ENCODE data around the gene PNN.
"Not testable (repeated sequence)": the region's sequence is repeated elsewhere in the genome, so short reads cannot be mapped to it uniquely, and the experiment has no call there.

PNN gene

DNA sequence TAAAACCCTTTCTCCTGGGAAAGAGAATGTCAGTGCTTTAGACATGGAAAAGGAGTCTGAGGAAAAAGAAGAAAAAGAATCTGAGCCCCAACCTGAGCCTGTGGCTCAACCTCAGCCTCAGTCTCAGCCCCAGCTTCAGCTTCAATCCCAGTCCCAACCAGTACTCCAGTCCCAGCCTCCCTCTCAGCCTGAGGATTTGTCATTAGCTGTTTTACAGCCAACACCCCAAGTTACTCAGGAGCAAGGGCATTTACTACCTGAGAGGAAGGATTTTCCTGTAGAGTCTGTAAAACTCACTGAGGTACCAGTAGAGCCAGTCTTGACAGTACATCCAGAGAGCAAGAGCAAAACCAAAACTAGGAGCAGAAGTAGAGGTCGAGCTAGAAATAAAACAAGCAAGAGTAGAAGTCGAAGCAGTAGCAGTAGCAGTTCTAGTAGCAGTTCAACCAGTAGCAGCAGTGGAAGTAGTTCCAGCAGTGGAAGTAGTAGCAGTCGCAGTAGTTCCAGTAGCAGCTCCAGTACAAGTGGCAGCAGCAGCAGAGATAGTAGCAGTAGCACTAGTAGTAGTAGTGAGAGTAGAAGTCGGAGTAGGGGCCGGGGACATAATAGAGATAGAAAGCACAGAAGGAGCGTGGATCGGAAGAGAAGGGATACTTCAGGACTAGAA, 6.1 kb downstream of the PNN start:
- no peak for DNase-seq

DNA sequence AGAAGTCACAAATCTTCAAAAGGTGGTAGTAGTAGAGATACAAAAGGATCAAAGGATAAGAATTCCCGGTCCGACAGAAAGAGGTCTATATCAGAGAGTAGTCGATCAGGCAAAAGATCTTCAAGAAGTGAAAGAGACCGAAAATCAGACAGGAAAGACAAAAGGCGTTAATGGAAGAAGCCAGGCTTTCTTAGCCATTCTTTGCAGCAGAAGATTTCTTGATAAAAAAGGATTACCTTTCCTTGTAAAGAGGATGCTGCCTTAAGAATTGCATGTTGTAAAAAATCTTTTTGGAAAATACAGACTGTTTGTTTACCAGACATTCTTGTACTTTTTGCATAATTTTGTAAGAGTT, 6.6 kb downstream of the PNN start:
- no peak for DNase-seq

DNA sequence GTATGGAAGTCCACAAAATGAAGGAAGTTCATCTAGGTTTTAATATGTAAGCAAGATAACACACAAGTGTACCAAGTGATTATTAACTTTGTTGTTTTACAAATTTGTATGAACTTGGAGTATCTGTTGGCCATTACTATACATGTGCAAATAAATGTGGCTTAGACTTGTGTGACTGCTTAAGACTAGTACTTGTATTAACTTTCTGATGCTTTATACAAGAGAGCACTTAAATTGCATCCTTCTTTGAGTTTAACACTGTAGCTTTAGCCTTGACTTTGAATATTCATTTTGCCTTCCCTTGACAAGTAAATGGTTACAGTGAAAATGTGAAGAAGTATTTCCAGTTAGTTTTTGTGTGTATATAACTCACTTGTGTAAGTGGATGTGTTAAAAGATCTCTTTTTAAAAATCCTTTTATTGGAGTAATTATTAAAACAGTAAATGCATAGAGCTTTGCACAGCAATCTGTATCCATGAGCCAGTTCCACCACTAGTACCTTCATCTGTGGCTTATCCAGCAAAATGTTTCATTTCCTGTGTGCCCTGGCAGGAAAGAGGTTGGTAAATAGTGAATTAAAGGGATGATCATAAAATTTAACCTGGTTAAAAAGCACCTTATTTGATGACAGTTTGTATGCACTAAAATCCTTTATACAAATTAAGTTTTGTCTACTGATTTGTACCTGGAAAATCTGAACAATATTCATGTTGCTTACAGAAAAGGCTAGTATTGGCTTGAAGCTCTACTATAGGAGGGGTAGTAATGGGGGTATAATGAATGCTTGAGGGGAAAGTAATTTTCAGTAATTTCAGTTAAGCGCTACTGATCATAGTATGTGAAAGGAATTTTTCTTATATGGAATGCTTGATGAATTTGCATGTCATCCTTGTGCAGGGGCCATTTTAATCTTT, 8.0 kb downstream of the PNN start:
- no peak for DNase-seq

DNA sequence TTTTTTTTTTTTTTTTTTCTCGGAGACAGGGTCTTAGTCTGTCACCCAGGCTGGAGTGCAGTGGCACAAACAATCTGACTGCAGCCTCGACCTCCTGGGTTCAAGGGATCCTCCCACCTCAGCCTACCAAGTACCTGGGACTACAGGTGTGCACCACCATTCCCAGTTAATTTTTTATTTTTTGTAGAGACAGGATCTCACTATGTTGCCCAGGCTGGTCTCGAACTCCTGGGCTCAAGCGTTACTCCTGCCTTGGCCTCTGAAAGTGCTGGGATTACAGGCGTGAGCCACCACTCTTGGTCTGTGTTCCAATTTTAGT, 8.6 kb downstream of the PNN start:
- not testable (repeated sequence) for DNase-seq

DNA sequence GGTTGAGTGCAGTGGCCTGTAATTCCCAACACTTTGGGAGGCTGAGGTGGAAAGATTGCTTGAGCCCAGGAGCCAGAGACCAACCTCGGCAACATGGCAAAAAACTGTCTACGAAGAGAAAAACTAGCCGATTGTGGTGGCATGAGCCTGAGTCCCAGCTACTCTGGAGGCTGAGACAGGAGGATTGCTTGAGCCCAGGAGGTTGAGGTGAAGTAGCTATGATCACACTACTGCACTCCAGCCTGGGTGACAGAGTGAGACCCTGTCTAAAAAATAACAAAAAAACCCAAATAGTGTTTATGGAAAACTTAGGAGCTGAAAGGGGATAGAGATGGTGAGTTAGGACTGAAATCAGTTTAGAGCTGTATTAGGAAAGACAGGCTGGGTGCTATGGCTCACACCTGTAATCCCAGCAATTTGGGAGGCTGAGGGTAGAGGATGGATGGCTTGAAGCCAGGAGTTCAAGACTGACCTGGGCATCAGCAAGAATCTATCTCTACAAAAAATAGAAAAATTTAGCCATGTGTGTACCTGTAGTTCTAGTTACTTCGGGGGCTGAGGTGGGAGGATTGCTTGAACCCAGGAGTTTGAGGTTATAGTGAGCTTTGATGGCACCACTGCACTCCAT, 9.7 kb downstream of the PNN start:
- DNase-seq: no peak

DNA sequence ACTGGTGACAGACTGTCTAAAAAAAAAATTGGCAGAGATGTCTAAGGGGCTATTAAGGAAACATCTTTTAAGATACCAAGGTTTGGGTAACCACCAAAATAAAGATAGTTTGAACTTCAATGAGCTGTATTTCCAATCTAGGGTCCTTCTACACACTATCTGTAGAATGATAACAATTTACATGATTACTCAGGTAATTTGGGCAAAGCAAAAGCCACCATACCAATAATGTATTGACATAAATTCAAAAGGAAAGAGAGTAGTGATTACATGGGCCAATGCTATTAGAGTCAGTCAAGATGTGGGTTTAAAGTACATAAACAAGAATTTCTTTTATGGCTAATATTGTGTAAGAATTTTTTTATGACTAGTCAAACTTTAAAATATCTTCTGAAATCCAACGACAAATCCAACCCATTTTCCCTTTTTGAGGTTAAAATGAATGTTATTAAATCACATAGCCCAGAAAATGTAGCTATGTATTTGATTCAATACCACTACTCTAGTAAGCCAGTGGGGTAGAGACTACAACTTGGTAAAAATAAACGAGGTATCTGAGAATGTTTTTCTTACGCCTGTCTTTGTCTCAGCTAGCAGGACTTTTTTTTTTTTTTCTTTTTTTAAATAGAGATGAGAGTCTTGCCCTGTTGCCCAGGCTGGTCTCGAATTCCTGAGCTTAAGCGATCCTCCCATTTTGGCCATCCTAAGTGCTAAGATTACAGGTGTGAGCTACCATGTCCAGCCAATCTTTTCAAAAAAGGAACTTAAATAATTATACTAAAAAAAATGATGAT, 10.4 kb downstream of the PNN start:
- no peak for DNase-seq

DNA sequence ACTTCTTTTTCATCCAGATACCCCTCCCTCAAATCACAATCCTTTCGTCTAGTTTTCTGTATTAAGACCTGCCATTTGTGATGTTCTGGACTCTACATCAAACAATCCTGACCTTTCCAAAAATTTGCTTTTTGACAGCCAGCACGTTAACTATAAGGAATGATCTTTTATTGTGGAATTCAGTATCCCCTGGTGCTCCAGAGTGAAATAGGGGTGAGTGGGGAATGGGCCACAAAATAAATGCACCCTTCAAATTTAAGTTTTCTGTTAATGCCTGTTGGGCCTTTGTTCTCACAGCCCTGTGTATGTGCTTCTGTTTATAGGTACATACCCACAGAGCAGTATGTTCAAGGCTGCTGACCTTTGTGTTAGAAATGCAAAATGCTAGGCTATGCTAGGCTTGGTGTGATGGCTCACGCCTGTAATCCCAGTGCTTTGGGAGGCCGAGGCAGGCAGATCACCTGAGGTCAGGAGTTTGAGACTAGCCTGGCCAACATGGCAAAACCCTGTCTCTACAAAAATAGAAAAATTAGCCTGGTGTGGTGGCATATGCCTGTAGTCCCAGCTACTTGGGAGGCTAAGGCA, 12.0 kb downstream of the PNN start:
- no peak for DNase-seq

DNA sequence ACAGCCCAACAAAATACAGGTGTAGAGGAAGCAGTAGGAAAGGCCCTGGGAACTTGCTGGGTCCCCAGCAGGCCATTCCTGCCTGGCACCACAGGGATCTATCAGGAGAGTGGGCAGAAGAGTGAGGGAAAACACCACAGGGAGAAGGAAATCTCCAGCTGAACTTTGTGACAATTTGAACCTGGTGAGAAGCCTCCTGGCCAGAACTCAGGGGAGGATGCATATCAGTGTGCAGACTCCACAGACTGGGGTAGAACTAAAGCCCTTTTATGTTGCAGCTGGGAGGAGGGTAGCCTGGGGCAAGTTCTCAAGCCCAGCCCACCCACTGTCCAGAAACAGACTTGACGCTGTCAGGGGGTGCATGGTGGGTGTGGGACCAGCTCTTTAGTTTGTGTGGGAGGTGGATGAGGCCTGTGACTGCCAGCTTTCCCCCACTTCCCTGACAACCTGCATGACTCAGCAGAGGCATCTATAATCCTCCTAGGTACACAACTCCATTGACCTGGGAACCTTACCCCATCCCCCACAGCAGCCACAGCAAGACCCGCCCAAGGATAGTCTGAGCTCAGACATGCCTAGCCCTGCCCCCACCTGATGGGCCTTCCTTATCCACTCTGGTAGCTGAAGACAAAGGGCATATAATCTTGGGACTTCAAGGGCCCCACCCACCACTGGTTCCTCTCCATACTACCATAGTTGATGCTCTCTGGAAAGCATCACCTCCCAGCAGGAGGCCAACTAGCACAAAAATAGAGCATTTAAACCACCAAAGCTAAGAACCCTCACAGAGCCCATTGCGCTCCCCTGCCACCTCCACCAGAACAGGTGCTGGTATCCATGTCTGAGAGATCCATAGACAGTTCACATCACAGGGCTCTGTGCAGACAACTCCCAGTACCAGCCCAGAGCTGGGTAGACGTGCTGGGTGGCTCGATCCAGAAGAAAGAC, 28.9 kb downstream of the PNN start:
- DNase-seq: no peak

DNA sequence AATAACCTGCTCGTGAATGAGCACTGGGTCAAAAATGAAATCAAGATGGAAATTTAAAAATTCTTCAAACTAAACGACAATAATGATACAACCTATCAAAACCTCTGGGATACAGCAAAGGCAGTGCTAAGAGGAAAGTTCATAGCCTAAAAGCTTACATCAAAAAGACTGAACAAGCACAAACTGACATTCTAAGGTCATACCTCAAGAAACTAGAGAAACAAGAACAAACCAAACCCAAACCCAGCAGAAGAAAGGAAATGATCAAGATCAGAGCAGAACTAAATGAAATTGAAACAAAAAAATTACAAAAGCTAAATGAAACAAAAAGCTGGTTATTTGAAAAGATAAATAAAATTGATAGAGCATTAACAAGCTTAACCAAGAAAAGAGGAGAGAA, 32.4 kb downstream of the PNN start:
- not testable (repeated sequence) for DNase-seq

DNA sequence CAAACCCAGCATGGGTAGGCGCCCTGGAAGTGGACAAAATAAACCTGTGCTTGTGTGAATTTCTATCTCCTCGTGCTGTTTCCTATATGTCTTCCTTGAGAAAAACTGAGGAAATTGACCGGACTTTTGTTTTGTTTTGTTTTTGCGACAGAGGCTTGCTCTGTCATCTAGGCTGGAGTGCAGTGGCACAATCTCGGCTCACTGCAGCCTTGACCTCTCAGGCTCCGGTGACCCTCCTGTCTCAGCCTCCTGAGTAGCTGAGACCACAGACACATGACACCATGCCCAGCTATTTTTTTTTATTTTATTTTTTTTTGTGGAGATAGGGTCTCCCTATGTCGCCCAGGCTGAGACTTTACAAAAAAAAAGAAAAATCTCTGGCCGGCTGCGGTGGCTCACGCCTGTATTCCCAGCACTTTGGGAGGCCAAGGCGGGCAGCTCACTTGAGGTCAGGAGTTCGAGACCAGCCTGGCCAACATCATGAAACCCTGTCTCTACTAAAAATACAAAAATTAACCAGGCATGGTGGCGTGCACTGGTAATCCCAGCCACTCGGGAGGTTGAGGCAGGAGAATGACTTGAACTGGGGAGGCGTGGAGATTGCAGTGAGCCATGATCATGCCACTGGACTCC, 36.2 kb downstream of the PNN start:
- DNase-seq: no peak

DNA sequence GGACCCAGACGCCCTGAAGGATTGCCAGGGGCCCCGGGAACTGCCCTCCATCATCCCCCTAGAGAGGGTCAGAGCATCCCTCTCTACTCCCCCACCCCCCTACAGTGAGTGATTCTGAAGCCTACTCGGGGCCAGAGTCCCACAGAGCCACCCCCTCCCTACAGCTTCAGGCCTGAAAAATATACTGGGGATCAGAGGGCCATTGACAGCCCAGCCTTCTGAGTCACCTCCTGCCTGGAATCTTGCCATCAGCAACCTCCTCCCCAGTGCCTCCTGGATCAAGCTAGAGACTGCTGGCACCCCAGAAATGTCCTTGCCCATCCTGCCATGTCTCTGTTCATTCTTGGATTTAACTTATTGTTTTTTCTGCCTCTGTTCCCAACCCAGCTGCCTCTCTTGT, 37.0 kb downstream of the PNN start:
- no peak for DNase-seq

DNA sequence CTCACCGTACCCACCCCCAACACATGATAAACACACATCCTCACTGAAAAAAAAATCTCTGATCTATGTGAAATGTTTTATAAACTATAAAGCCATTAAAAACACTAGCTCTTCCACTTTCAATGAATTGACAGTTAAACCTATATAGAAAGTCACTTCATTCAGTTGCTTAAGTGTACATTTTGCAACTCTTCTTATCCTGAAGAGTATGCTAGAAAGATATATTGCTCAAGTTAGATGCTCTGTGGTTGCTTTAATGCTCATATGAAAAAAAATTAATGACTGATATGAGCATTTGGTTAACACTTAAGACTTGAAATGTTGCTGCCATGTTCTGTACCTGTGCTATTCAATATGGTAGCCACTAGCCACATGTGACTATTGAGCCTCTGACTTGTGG, 37.6 kb downstream of the PNN start:
- no peak for DNase-seq

DNA sequence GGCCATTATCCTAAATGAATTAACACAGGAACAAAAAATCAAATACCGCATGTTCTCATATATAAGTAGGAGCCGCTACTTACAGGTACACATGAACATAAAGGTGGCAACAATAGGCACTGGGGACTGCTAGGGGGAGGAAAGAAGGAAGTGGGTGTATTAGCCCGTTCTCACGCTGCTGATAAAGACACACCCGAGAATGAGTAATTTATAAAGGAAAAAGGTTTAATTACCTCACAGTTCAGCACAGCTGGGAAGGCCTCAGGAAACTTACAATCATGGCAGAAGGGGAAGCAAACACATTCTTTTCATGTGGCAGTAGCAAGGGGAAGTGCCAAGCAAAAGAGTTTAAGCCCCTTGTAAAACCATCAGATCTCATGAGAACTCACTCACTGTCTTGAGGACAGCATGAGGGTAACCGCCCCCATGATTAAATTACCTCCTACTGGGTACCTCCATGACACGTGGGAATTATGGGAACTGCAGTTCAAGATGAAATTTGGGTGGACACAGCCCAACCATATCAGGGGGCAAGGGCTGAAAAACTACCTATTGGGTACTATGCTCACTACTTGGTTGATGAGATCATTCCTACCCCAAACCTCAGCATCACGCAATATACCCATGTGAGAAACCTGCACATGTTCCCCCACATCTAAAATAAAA, 42.3 kb downstream of the PNN start:
- no peak for DNase-seq

DNA sequence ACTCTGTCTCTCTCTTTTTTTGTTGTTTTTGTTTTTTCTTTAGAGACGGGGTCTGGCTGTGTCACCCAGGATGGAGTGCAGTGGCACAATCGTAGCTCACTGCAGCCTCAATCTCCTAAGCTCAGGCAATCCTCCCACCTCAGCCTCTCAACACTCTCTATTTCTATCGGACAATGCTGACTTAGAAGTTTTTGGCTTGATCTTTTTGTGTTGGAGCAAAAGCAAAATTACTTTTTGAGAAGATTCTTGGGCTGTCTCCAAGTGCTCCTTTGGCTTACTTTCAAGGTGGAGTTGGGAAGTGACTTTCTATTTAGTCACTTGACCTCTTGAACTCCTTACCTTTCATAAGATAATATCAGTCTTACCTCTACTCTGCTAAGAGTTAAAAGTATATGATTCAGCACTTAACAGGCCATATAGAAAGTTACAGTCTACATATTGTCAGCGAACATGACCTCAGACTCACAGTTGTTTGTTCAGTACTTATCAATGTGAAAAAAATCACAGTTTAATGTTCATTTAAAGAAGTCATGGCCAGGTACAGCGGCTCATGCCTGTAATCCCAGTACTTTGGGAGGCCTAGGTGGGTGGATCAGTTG, 43.2 kb downstream of the PNN start:
- no peak for DNase-seq

DNA sequence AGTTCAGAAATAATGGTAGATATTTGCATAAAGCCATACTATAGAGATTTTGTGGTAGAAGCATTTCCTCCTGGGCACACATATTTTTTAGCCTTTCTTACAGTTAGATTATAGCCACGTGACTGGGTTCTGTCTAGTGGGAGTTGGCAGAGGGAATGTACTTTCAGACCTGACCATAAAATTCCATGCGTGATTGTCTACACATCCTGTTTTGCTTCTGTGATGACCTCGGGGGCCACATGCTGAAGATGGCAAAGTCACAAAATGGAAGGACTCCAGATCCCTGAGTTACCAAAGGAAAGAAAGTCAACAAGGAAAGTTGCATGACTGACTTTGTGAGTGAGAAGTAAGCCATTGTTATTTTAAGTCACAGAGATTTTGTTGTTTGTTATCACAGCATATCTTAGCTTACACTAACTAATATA, 44.0 kb downstream of the PNN start:
- DNase-seq: no peak

DNA sequence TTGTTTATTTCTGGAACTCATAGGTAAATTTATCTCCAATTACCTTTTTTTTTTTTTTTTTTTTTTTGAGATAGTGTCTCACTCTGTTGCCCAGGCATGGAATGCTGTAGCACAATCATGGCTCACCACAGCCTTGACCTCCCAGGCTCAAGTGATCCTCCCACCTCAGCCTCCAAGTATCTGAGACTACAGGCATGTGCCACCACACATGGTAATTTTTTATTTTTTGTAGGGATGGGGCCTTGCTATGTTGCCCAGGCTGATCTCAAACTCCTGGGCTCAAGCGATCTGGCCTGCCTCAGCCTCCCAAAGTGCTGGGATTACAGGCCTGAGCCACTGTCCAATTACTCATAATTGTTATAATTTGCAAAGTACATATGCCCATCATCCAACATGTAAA, 45.4 kb downstream of the PNN start:
- not testable (repeated sequence) for DNase-seq

DNA sequence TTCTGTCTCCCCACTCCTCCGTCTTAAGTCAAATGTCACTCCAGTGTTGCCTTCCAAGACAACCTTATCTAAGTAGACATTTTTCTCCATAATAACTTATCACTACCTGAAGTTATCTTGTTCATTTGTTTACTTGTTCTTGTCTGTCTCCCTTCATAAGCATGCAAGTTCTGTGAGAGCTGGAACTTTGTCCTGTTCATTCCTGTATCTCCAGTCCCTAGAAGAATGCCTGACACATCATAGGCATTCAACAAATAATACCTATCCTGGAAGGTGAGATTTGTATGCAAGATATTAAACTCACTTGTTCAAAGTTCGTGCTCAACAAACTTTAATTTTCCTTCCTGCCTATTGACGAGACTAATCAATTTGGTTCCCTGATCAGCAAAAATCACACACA, 53.0 kb downstream of the PNN start:
- no peak for DNase-seq

DNA sequence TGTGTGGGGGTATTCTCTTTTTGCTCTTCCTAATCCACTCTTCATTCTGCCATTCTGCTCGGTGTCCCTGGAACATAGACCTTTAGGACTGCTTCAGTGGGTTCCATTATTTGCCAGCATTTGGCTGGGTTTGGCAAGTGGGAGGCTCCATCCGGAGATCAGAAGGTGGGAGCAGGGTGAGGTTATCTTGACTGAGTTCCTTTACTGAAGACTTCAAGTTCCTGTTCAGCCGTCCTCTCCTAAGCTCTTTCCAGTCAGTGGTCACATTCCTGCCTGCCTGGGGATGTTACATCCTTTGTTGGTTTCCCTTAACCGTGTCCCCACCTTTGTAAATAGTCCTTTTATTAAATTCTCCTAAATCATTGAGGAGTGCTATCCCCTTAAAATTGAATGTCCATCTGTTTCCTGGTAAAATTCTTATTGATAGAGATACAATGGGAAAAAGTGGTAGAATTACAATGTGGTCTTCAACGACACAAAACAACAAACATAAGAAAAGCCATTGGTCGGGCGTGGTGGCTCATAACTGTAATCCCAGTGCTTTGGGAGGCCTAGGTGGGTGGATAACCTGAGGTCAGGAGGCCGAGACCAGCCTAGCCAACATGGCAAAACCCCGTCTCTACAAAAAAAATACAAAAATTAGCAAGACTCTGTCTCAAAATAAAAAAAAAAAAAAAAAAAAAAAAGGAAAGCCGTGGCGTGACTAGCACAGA, 53.6 kb downstream of the PNN start:
- no peak for DNase-seq

DNA sequence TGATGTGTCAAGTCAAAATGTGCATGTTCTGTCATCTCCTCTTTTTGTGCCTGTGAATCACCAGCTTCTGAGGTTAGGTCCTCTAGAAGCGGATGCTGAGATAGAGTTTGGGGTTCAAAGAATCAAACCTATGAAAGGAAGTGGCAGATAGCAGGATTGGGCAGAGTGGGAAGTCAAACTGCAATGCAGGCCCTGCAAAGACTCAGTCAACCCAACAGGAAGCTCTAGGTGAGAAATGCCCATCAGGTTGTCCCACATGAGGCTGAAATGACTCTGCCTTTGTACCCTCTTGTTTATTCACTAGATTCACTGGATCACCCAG, 54.1 kb downstream of the PNN start:
- DNase-seq: no peak

DNA sequence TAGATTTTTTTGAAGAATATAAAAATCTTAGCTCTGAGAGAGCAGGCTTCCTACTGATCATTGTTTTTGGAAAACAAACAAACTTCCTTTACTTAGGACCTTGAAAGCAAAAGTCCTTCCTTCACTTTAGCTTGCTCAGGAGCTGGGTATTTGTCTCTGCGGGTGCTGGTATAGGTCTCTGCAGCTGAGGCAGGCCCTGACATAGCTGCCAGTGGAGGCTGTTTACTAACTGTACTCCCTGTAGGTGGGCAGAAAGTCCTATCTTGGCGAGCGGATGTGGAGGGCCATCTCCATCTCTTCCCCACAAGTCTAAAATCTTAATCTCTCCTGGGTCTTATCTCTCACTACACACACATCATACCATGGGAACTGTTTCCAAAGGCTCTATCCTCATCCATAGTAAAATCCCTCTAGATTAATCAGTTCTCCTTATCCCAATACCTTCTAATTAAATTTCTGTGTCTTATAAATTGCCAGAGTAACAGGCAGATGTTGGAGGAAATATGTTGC, 54.6 kb downstream of the PNN start:
- DNase-seq: no peak

All from SHP77 treated with DMSO at 0.1 percent for 48 hours (cell line).